NCI-H345 treated with DMSO at 0.1 percent for 48 hours (cell line): ENCODE measurements around the gene AZU1.
"Not testable (repeated sequence)": the region's sequence is repeated elsewhere in the genome, so short reads cannot be mapped to it uniquely, and the experiment has no call there.

ENCODE experiments used
- DNase-seq: peaks from one replicate; lab custom pipeline; 2025; ENCODE audit not compliant: unreplicated experiment; lab: John Stamatoyannopoulos, UW

AZU1 gene

DNA sequence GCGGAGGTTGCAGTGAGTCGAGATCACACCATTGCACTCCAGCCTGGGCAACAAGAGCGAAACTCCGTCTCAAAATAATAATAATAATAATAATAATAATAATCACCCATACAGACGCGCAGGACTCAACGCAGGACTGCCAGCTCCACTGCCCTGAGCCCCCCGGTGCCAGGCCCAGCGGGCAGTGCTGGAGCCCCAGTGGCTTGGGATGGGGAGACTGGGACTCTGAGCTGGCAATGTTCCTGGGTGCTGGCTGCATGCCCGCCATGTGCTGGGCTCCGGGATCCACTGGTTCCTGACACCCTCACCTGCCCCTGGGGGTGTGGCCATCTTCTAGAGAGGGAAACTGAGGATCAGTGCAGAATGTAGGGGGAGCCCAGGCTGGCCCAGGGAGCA, 325 bp upstream of the AZU1 start:
- no peak for DNase-seq

DNA sequence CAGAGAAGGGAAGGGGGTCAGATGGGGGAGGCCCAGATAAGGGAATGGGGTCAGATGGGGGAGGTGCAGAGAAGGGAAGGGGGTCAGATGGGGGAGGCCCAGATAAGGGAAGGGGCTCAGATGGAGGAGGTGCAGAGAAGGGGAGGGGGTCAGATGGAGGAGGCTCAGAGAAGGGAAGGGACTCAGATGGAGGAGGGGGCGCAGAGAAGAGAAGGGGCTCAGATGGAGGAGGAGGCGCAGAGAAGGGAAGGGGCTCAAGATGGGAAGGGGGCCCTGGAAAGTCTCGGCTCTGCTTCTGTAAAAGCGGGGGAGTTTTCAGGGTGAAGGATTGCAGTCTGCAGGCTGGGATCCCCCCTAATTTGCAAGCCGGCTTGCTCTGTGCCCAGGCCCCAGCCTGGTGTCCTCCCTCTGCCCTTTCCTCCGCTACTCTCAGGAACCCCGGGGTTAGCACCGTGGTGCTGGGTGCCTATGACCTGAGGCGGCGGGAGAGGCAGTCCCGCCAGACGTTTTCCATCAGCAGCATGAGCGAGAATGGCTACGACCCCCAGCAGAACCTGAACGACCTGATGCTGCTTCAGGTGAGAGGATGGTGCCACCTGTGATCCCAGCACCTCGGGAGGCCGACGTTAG, 1.6 kb downstream of the AZU1 start:
- no peak for DNase-seq

DNA sequence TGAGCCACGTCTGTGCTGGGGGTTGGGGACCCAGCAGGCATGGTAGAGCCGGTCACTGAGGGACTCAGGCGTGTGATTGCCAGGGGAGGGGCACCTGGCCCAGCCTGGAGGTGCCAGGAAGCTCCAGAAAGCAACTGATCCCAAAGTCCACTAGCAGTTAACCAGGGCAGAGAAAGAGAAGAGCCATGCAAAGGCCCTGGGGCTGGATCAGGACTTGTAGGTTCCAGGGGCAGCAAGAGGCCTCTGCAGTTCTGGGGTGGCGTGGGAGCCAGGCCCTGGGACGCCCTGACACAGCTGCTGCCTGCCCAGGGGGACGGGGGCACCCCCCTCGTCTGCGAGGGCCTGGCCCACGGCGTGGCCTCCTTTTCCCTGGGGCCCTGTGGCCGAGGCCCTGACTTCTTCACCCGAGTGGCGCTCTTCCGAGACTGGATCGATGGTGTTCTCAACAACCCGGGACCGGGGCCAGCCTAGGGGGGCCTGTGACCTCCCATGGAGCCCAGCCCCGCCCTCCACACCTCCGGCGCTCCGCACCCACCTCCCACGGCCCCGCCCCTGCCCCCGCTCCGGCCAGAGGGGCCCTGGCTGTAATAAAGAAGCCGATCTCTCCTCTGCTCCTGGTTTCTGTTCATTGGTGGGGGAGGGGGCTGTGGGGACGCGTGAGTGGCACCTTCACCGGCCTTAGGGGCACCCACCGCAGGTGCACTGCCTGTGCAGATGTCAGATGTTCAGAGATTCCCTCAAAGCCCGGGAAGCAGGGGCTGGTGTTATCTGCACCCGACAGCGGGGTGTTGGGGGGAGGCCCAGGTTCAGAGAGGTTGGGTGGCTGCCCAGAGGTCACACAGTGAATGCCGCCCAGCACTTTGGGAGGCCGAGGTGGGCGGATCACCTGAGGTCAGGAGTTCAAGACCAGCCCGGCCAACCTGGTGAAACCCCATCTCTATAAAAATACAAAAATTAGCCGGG, 4.1 kb downstream of the AZU1 start:
- DNase-seq = no peak

DNA sequence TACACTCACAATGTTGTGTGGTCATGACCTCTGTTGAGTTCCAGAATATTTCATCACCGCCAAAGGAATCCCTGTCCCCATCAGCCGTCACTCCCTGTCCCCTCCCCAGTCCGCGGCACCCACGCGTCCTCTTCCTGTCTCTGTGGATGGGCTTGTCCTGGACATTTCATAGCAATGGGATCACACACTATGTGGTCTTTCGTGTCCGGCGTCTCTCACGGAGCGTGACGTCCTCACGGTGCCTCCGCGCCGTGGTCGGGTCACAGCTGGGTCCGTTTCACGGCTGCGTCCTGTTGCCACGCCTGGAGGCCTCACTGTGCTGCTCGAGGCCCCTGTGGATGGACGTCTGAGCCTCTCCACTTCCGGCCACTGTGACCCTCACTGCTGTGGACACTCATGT, 6.6 kb downstream of the AZU1 start:
- no peak for DNase-seq

DNA sequence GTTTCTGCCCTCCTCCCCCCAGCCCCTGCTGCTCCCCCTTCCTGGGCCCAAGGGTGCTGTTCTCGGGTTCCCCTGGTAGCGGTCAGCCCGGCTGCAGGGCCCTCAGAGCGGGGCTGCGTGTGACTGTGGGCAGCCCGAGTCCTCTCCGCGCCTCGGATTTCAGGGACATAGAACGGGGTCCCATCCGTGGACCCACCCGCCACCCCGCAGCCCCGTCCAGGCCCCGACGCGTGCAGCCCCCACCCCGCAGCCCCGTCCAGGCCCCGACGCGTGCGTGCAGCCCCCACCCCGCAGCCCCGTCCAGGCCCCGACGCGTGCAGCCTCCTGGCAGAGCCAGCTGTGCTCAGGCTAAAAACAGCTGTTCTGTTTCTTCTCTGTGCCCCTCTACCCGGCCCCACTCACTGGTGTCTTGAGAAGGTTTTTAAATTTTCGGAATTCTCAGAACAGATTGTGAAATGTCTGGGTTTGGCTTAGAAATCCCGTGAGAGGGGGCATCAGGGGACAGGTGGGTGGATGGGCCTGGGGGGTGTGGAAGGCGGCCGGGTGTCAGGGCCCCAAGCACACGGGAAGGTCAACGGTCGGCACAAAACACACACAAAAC, 7.7 kb downstream of the AZU1 start:
- DNase-seq = no peak

DNA sequence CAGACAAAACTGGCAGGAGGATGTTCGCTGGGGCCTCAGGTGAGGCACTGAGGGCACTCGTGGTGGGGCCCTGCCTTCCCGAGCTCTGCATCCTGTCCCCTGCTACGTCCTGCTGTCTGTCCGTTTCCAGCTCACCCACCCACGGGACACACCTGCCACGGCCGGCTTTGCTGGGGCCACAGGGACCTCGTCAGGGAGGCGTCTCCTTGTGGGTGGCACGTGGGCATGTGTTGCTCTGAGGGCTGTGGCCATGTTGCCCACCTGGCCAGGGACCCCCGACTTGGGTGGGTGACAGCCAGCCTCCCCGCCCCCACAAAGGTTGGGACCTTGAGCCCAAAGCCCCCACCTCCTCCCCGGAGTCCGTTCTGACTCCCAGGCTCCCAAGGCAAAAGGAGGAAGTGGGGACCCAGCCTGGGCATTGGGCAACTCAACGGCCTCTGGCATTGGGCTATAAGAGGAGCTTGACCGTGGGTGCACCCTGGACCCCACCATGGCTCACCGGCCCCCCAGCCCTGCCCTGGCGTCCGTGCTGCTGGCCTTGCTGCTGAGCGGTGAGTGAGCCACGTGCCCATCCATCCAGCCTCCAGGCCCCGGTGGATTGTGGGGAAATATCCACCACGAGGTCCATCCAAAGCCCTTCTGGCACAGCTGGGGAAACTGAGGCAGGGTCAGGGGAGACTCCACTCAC, 13.0 kb downstream of the AZU1 start, which contains the start of gene PRTN3:
TSS of gene PRTN3 (plus strand) at position 481 of the 688 bp plus-strand sequence. CDS start at position 491, 10 bp downstream.
- DNase-seq = no peak

DNA sequence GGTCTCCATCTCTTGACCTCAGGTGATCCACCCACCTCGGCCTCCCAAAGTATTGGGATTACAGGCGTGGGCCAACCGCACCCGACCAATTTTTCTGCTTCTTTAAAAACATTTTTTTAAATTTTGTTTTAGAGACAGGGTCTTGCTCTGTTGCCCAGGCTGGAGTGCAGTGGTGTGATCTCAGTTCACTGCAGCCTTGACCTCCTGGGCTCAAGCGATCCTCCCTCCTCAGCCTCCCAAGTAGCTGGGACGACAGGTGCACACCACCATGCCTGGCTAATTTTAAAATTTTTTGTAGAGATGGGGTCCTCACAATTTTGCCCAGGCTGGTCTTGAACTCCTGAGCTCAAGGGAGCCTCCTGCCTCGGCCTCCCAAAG, 15.2 kb downstream of the AZU1 start:
- DNase-seq = not testable (repeated sequence)

DNA sequence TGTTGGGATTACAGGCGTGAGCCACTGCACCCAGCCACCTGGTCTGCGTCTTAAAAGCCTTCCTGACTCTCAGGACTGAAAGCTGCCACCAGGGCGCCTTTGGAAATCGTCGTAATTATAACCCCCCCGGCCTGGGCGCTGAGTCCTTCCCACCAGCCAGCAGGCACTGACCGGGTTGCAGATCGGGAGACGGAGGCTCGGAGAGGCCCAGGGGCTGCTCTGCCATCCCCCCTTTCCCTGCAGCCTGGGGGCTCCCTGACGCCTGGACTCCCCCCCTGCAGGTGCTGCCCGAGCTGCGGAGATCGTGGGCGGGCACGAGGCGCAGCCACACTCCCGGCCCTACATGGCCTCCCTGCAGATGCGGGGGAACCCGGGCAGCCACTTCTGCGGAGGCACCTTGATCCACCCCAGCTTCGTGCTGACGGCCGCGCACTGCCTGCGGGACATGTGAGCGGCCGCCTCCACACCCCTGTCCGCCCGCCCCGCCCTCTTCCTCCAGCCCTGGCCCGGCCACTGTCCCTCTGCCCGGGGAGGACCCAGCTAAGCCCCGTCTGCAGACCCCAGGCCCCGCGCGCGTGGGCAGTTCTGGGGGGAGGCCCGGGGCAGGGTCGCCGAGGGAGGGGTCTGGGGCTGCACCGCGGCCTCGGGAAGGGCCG, 15.7 kb downstream of the AZU1 start:
- DNase-seq = no peak

DNA sequence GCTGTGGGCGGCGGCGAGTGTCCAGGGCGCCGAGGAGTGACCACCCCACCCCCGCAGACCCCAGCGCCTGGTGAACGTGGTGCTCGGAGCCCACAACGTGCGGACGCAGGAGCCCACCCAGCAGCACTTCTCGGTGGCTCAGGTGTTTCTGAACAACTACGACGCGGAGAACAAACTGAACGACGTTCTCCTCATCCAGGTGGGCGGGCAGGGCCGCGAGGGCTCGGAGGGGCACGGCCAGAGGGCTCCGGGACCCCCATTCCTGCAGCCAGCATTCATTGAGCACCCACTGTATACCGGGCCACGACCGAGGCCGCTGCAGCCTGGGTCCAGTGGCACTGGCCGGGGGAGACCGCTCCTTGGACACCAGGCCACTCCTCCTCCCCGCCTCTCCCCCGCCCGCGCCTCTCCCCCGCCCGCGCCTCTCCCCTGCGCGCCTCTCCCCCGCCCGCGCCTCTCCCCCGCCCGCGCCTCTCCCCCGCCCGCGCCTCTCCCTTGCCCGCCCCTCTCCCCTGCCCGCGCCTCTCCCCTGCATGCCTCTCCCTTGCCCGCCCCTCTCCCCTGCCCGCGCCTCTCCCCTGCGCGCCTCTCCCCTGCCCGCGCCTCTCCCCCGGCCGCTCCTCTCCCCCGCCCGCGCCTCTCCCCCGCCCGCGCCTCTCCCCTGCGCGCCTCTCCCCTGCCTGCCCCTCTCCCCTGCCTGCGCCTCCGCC, 16.4 kb downstream of the AZU1 start:
- no peak for DNase-seq

DNA sequence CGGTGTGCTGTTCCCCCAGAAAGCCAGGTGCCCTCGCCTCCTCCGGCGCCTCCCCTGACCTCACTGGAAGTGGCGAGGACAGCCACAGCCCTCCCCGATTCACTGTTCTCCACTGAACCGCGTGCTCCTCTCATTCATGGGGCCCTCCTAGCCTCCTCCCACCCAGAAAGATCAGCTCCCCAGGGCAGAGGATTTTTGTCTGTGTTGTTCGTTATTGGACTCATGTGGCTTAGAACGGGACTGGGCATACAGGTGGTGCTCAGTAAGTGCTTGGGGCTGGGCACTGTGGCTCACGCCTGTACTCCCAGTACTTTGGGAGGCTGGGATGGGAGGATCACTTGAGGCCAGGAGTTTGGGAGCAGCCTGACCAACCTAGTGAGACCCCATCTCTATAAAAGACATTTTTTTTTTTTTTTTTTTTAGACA, 16.9 kb downstream of the AZU1 start:
- DNase-seq = no peak

DNA sequence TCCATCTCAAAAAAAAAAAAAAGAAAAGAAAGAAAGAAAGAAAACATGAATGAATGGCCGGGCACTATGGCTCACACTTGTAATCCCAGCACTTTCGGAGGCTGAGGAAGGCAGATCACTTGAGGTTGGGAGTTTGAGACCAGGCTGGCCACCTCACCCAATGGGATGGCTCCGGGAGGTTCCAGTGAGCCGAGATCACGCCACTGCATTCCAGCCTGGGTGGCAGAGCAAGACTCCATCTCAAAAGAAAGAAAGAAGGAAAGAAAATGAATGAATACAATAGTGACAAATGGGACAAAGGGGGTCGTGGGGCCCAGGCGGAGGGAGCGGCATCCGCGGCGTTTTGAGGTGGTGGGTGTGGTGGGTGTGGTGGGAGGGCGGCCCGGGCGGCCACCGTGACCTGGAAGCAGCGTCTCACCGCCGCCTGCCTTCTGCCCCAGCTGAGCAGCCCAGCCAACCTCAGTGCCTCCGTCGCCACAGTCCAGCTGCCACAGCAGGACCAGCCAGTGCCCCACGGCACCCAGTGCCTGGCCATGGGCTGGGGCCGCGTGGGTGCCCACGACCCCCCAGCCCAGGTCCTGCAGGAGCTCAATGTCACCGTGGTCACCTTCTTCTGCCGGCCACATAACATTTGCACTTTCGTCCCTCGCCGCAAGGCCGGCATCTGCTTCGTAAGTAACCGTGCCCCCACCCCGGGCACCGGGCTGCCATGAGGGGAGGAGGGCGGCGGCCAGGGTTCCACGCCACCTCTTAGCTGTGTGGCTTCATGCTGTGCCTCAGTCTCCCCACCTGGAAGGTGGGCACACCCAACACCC, 18.3 kb downstream of the AZU1 start:
- DNase-seq = no peak

DNA sequence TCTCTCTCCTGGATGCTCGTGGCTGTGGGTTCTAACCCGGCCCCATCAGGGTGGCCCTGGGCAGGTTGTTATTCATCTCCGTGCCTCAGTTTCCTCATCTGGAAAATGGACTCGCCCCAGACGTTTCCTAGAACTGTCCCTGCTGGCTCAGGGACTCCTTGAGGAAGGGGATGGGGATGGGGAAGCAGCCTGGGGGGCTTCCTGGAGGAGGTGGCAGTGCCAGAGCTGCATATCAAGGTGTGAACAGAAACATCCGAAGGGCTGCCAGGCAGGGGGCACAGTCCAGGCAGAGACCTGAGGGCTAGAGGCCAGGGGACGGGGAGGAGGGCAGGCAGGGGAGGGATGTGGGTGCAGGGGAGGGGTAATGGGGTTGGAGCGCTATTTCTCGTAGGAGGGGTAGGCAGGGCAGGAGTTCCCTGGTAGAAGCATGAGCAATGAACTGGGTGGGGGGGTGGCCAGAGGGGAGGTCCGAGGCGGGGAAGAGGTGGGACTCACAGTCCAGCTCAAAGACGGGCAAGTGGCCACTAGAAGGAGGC, 20.8 kb downstream of the AZU1 start:
- DNase-seq = no peak

DNA sequence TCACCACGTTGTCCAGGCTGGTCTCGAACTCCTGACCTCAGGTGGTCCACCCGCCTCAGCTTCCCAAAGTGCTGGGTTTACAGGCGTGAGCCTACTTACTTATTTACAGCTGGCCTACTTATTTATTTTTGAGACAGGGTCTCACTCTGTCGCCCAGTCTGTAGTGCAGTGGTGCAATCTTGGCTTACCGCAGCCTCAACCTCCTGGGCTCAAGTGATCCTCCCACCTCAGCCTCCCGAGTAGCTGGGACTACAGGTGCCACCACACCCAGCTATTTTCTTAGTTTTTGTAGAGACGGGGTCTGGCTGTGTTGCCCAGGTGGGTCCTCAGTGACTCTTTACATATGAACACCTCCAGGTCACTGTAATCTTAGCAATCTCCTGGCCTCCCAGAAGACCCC, 21.6 kb downstream of the AZU1 start:
- not testable (repeated sequence) for DNase-seq

DNA sequence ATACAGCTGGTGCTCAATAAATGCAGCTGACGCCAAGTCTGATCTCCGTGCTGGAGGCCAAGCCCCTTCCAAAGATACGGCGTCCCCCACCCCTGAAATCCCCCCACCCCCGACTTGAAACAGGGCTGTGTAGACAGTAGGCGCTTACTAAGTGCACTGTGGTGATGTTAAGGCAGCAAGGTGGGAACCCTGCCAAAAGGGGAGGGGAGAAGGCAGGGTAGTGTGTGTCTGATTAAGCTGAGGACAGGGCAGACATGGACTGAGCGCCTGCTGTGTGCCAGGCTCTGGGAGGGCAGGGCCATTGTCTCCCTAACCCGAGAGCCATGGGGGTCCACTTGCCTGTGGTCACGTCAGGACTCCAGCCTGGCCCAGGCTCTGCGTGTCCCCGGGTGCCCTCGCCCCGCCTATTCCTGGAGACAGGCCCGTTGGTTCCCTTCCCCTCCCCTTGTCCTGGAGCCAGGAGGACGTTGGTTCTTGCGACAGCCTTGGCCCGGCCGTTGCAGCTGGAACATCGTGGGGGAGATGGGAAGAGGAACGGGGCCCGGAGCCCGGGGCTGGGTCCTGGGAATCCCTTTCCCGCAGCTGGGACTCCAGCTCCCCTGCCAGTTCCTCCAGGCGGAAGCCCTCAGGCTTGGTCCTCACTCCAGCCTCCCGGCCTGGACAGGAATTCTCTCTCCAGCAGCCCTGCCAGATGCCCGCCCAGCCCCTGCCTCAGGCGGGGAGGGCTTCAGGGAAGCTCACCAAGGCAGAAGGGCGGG, 22.8 kb downstream of the AZU1 start:
- no peak for DNase-seq

DNA sequence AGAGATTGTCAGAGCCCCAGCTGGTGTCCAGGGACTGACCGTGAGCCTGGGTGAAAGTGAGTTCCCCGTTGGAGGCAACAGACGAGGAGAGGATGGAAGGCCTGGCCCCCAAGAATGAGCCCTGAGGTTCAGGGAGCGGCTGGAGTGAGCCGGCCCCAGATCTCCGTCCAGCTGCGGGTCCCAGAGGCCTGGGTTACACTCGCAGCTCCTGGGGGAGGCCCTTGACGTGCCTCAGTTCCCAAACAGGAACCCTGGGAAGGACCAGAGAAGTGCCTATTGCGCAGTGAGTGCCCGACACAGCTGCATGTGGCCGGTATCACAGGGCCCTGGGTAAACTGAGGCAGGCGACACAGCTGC, 23.3 kb downstream of the AZU1 start:
- no peak for DNase-seq

DNA sequence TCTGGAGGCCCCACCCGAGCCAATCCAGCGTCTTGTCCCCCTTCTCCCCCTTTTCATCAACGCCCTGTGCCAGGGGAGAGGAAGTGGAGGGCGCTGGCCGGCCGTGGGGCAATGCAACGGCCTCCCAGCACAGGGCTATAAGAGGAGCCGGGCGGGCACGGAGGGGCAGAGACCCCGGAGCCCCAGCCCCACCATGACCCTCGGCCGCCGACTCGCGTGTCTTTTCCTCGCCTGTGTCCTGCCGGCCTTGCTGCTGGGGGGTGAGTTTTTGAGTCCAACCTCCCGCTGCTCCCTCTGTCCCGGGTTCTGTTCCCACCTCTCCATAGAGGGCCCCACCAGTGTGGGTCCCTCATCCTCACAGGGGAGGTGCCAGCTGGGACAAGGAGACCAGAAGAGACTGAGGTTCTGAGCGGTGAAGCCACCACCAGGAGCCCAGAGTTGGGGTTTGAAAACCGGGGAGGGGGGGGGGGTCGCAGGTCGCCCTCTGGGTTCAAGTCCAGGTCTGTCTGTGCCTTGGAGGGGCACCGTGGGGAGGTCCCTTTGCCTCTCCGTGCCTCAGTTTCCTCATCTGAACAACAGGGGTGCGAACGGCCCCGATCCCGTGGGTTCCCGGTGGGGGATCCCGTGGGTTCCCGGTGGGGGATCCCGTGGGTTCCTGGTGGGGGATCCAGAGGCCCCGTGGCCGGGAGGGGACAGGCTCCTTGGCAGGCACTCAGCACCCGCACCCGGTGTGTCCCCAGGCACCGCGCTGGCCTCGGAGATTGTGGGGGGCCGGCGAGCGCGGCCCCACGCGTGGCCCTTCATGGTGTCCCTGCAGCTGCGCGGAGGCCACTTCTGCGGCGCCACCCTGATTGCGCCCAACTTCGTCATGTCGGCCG, 24.7 kb downstream of the AZU1 start, which contains the start of gene ELANE:
TSS of gene ELANE (plus strand) at position 168 of the 878 bp plus-strand sequence. CDS start at position 194, 26 bp downstream.
- no peak for DNase-seq

DNA sequence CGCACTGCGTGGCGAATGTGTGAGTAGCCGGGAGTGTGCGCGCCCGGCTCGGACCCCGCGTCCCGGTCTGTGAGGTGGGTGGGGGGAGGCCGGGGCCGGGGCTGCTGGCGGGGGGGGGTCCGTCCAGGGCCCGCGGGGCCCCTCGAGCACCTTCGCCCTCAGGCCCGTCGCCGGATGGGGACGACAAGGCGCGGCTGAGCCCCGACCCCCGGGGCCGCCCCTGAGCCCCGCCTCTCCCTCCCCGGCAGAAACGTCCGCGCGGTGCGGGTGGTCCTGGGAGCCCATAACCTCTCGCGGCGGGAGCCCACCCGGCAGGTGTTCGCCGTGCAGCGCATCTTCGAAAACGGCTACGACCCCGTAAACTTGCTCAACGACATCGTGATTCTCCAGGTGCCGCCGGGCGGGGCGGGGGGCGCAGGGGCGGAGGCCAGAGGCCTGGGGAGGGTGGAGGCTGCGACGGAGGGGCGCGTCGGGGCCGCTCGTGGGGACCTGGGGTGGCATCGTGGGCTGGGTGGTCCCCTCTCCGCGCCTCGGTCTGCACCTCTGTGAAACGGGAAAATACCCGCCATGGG, 25.5 kb downstream of the AZU1 start:
- no peak for DNase-seq
